NB4 (cell line): ENCODE measurements around the gene DGKQ.

Experiments used
- DNase-seq: peaks from one replicate; pipeline ENCODE4 v3.0.0; 2010; ENCODE audit warnings: low read depth
- H3K4me3 ChIP-seq: one replicate; pipeline ENCODE4 v1.5.1; 2011; ENCODE audit warnings: mild to moderate bottlenecking, low read depth, low read length, moderate library complexity
- MYC ChIP-seq: IDR thresholded peaks from 2 replicates; pipeline ENCODE4 v1.6.1; 2011; ENCODE audit warnings: low read depth, low read length
- POLR2A ChIP-seq: IDR thresholded peaks from 2 replicates; pipeline ENCODE4 v1.6.1; 2011; ENCODE audit warnings: mild to moderate bottlenecking; ENCODE audit not compliant: insufficient read length; ENCODE audit errors: extremely low read depth
- TF ChIP-seq, protein P1 (sequence below): IDR thresholded peaks from one replicate; pipeline ENCODE4 v1.5.1; 2012; ENCODE audit warnings: low read depth, low read length
- TF ChIP-seq, protein P2 (sequence below): IDR thresholded peaks from 2 replicates; pipeline ENCODE4 v1.6.1; 2011; ENCODE audit warnings: low read depth, low read length

DGKQ gene

DNA sequence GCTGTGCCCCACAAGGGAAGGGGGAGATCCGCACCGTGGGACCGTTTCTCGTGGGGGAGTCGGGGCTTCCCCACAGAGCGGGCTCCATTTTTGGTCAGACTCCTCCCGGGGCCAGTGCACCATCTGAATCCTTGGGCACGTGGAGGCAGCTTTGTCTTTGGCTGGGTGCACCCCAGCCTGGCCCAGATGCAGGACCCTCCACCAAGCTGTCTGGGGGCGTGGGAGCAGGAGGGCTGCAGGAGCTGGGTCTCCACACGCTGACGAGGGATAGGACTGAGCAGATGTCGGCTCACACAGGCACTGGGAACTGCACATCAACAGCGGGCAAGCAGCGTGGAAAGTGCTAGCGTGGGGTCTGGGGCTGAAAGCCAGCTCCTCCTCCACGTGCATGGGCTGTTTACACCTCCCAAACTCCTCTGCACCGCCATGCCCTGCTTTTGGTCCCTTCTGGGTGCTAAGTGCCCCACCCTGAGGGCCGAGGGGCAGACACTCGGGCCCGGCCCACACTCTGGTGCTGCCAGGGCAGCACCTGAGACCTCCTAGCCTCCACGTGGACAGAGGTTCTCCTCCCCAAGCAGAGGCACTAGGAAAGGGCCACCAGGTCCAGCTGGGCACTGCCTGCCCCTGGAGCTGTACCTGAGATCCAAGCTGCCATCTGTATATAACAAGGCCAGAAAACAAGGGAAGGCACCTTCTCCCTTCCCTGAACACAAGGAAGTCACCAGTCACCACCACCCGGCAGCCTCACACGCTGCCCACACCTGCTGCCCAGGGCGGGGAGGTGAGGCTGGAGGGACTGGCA, 13.8 kb downstream of the DGKQ start:
- H3K4me3 ChIP-seq, result no peak overlapping the region
- no peak for TF ChIP-seq POLR2A
- DNase-seq, result no peak

DNA sequence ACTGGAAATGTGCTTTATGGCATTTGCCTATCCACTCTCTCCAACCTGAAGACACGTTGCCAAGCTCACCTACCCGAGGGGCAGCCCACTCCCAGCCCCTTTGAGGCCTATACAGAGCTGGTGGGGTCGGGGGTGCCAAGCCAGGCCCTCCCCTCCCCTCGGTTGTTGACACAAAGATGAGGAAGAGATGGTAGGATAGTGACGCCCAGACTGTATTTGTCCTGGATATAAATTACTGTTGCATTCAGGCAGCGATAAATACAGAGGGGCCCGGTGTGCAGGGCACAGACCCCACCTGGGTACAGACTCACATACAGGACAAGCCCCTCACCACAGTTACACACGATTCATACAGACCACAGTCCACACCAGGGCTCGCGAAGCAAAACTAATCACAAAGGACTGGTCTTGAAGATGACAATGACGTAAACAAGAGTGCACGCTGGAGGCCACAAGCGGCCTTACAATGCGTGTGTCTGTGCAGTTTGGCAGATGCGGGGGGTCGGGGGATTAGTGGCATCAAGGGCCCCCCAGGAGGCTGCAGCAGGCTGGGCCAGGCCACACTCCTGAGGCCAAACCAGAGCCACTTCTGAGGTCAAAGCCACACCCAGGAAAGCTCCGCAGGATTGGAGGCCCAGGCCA, 14.6 kb downstream of the DGKQ start:
- H3K4me3 ChIP-seq, result no peak overlapping the region
- no peak for DNase-seq
- TF ChIP-seq, protein P1, sequence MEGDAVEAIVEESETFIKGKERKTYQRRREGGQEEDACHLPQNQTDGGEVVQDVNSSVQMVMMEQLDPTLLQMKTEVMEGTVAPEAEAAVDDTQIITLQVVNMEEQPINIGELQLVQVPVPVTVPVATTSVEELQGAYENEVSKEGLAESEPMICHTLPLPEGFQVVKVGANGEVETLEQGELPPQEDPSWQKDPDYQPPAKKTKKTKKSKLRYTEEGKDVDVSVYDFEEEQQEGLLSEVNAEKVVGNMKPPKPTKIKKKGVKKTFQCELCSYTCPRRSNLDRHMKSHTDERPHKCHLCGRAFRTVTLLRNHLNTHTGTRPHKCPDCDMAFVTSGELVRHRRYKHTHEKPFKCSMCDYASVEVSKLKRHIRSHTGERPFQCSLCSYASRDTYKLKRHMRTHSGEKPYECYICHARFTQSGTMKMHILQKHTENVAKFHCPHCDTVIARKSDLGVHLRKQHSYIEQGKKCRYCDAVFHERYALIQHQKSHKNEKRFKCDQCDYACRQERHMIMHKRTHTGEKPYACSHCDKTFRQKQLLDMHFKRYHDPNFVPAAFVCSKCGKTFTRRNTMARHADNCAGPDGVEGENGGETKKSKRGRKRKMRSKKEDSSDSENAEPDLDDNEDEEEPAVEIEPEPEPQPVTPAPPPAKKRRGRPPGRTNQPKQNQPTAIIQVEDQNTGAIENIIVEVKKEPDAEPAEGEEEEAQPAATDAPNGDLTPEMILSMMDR, result no peak
- TF ChIP-seq MYC (no peak), POLR2A (no peak)
- TF ChIP-seq, protein P2, sequence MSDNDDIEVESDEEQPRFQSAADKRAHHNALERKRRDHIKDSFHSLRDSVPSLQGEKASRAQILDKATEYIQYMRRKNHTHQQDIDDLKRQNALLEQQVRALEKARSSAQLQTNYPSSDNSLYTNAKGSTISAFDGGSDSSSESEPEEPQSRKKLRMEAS, result no peak

DNA sequence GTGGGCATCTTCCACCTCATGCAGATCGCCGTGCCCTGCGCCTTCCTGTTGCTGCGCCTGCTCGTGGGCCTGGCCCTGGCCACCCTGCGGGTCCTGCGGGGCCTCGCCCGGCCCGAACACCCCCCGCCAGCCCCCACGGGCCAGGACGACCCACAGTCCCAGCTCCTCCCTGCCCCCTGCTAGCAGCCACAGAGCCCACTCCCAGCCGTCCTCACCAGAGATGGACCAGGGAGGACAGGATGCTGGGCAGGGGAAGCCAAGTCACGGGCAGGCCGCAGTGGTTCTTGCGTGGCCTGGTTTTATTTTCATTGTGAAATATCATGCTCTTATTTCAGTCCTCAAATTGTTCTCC, 15.1 kb downstream of the DGKQ start:
- DNase-seq, result no peak
- no peak overlapping the region for H3K4me3 ChIP-seq
- TF ChIP-seq, protein P2, result no peak
- TF ChIP-seq, protein P1, result no peak
- TF ChIP-seq MYC (no peak), POLR2A (no peak)

DNA sequence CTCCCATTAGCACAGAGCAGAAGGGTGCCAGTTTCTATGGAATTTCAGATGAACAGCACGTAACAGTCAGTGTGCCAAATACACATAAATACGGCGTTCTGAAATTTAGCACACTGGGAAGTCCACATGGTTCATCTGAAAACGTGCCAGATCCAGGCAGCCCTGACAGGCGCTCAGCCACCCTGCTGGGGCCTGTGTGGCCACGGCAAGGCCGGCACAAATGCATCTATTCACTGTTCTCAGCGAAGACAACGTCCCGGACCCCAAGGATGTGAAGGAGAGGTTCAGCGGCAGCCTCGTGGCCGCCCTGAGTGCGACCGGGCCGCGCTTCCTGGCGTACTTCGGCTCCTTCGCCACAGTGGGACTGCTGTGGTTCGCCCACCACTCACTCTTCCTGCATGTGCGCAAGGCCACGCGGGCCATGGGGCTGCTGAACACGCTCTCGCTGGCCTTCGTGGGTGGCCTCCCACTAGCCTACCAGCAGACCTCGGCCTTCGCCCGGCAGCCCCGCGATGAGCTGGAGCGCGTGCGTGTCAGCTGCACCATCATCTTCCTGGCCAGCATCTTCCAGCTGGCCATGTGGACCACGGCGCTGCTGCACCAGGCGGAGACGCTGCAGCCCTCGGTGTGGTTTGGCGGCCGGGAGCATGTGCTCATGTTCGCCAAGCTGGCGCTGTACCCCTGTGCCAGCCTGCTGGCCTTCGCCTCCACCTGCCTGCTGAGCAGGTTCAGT, 15.6 kb downstream of the DGKQ start:
- no peak overlapping the region for H3K4me3 ChIP-seq
- no peak for DNase-seq
- TF ChIP-seq, protein P1, result no peak
- TF ChIP-seq MYC (no peak), POLR2A (no peak)
- TF ChIP-seq, protein P2, result no peak

DNA sequence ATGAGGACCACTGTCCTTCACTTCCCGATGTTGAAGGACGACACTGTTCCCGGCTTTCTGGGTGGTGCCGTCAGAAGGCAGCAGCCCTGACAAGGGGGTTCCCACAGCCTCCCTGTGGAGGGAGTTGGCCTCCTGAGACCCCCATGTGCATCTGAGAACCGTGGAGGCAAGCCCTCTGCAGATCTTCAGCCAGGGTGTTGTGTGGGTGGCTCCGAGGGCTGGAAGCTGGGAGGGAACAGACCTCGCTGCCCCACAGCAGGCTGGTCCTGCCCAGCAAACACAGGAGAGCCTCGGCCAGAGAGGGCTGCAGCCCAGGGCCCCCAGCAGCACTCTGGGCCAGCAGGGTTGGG, 16.2 kb downstream of the DGKQ start:
- H3K4me3 ChIP-seq, result no peak overlapping the region
- DNase-seq, result no peak
- no peak for TF ChIP-seq POLR2A
- no peak for TF ChIP-seq MYC
- TF ChIP-seq, protein P2, result no peak
- TF ChIP-seq, protein P1, result no peak

DNA sequence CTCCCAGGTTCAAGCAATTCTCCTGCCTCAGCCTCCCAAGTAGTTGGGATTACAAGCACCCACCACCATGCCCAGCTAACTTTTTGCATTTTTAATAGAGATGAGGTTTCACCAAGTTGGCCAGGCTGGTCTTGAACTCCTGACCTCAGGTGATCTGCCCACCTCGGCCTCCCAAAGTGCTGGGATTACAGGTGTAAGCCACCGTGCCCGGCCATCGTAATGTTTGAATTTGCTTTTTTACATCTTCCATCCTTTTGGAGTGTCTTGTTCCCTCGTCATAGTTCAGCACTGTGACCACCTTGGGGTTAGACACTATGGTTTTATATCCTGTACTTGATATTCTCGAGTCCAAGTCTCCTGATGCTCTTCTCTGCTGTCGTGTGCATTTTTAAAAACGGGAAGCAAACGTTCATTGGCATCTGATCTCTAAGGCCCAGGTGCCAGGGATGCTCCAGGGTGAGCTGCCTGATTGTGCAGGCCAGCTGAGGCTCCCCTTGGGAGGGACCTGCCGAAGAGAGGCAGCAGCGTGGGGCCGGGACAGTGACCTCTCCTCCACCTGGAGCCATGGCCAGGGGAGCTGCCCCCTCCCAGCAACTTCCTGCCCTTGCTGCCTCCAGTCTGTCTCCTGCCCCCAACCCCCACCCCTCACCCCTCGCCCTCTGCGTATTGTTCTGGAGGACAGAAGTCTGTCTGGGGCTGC, 16.7 kb downstream of the DGKQ start:
- no peak for DNase-seq
- H3K4me3 ChIP-seq, result no peak overlapping the region
- TF ChIP-seq, protein P1, result no peak
- TF ChIP-seq, protein P2, result no peak
- TF ChIP-seq MYC (no peak), POLR2A (no peak)
